ENCODE results near the gene CLDN20. TPM values are rescaled to one million over a fixed set of nuclear protein-coding genes. Genes with fewer than 3 reads are reported as not detected.

The CLDN20 gene
- total RNA-seq, 2 donors from 2014 or later: not detected

- intact Hi-C loops (cut with DNase I): no loop called here
- no peak for ATAC-seq
- TF ChIP-seq POLR2A (IDR thresholded peaks at IDR 0.05) (no peak), CTCF (IDR thresholded peaks at IDR 0.05) (no peak)
- DNase-seq: no peak
- Histone ChIP-seq H3K4me1 (no peaks in the 10 kb centered on the region), H3K4me3 (no peak overlapping the region), H3K27ac (no peak overlapping the region), H3K27me3 (no peaks in the 10 kb centered on the region), H3K9me3 (no peaks in the 10 kb centered on the region), H3K36me3 (replicated peaks in 1 of 2; ENCODE audit: insufficient read depth in 1 of 2, low read depth in 2 of 2) (no peaks in the 10 kb centered on the region)
- WGBS, 2 donors: 83 to 87% methylated on average over 5 of the region's 5 CpGs
Measured at GRCh38 chr6:155219858-155220301, 43.9 kb upstream of the CLDN20 start.

- intact Hi-C loops (cut with DNase I): no loop called here
- Histone ChIP-seq H3K4me3 (no peak overlapping the region), H3K36me3 (replicated peaks in 1 of 2; ENCODE audit: insufficient read depth in 1 of 2, low read depth in 2 of 2) (no peaks in the 10 kb centered on the region), H3K27me3 (no peaks in the 10 kb centered on the region), H3K9me3 (no peaks in the 10 kb centered on the region), H3K27ac (no peak overlapping the region), H3K4me1 (no peaks in the 10 kb centered on the region)
- TF ChIP-seq POLR2A (IDR thresholded peaks at IDR 0.05): no peak
- no peak for TF ChIP-seq CTCF (IDR thresholded peaks at IDR 0.05)
- ATAC-seq (no peak), DNase-seq (no peak)
- WGBS, 2 donors: 72 to 73% methylated on average over 4 of the region's 4 CpGs
Measured at GRCh38 chr6:155221086-155221485, 42.7 kb upstream of the CLDN20 start.

GRCh38 chr6:155222506-155222905 lies 41.3 kb upstream of the CLDN20 start:
- intact Hi-C loops (cut with DNase I): no loop called here
- 67 to 77% methylated on average over 4 of the region's 4 CpGs for WGBS, 2 donors
- ATAC-seq (no peak), DNase-seq (no peak)
- TF ChIP-seq POLR2A (IDR thresholded peaks at IDR 0.05): no peak
- no peak for TF ChIP-seq CTCF (IDR thresholded peaks at IDR 0.05)
- H3K27me3 ChIP-seq: no peaks in the 10 kb centered on the region
- H3K4me1 ChIP-seq: no peaks in the 10 kb centered on the region
- H3K9me3 ChIP-seq: no peaks in the 10 kb centered on the region
- H3K4me3 ChIP-seq: no peak overlapping the region
- no peak overlapping the region for H3K27ac ChIP-seq
- no peaks in the 10 kb centered on the region for H3K36me3 ChIP-seq (replicated peaks in 1 of 2; ENCODE audit: insufficient read depth in 1 of 2, low read depth in 2 of 2)

- DNase-seq: no peak
- 35 to 59% methylated on average over 12 of the region's 12 CpGs for whole genome bisulfite sequencing, 2 donors
- no peak for ATAC-seq
- Histone ChIP-seq H3K27ac (no peak overlapping the region), H3K4me1 (no peaks in the 10 kb centered on the region), H3K4me3 (no peak overlapping the region), H3K9me3 (no peaks in the 10 kb centered on the region), H3K27me3 (no peaks in the 10 kb centered on the region), H3K36me3 (replicated peaks in 1 of 2; ENCODE audit: insufficient read depth in 1 of 2, low read depth in 2 of 2) (no peaks in the 10 kb centered on the region)
- TF ChIP-seq POLR2A (IDR thresholded peaks at IDR 0.05) (no peak), CTCF (IDR thresholded peaks at IDR 0.05) (no peak)
- intact Hi-C loops (cut with DNase I): no loop called here
Measured at GRCh38 chr6:155223646-155224451, 40.0 kb upstream of the CLDN20 start.

GRCh38 chr6:155224618-155225017 lies 39.2 kb upstream of the CLDN20 start:
- Histone ChIP-seq H3K4me1 (no peaks in the 10 kb centered on the region), H3K36me3 (replicated peaks in 1 of 2; ENCODE audit: insufficient read depth in 1 of 2, low read depth in 2 of 2) (no peaks in the 10 kb centered on the region), H3K27ac (no peak overlapping the region), H3K4me3 (no peak overlapping the region), H3K9me3 (no peaks in the 10 kb centered on the region), H3K27me3 (no peaks in the 10 kb centered on the region)
- WGBS, 2 donors: 74 to 81% methylated on average over 7 of the region's 7 CpGs
- no peak for DNase-seq
- intact Hi-C loops (cut with DNase I): no loop called here
- TF ChIP-seq POLR2A (IDR thresholded peaks at IDR 0.05): no peak
- no peak for TF ChIP-seq CTCF (IDR thresholded peaks at IDR 0.05)
- ATAC-seq: no peak
